Measurements from ENCODE around the gene THUMPD2. TPM values are rescaled to one million over a fixed set of nuclear protein-coding genes. Genes with fewer than 3 reads are reported as not detected.

The THUMPD2 gene
- total and polyA plus RNA-seq, 8 donors, result 9.6 to 34.6 (median 27.9) TPM

- intact Hi-C loops (cut with DNase I), result no loop called here
- H3K27me3 ChIP-seq, result no peaks in the 10 kb centered on the region
- no peaks in the 10 kb centered on the region for H3K9me3 ChIP-seq
- no peak for DNase-seq
- no peaks in the 10 kb centered on the region for H3K36me3 ChIP-seq
- no peak overlapping the region for H3K27ac ChIP-seq
- no peak overlapping the region for H3K4me3 ChIP-seq
- TF ChIP-seq CTCF (IDR thresholded peaks at IDR 0.05), result no peak
- H3K4me1 ChIP-seq, result no peaks in the 10 kb centered on the region
- no peak for ATAC-seq
Measured at GRCh38 chr2:39723946-39724827, 54.9 kb downstream of the THUMPD2 start.

DNA sequence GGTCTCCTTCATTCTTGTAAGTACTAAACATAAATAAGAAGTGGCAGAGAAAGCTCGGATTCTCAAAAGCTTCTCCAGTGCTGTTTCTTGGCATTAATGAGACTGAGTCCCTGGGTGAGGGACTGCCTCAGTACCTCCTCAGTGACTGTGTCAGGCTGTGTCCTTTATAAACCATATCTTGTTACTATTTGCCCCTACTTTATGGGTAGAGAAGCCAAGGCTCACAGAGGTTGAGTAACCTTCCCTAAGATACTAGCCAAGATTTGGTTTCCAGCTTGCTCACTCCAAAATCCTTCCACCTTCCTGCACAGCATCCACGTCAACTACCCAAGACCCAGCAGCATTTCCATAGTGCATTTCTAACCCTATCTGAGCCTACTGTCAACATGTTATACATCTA lies 55.6 kb downstream of the THUMPD2 start:
- DNase-seq (no peak), ATAC-seq (no peak)
- Histone ChIP-seq H3K4me3 (no peak overlapping the region), H3K36me3 (no peaks in the 10 kb centered on the region), H3K9me3 (no peaks in the 10 kb centered on the region), H3K27ac (no peak overlapping the region), H3K27me3 (no peaks in the 10 kb centered on the region), H3K4me1 (no peaks in the 10 kb centered on the region)
- intact Hi-C loops (cut with DNase I), result no loop called here
- no peak for TF ChIP-seq CTCF (IDR thresholded peaks at IDR 0.05)

- intact Hi-C loops (cut with DNase I), result no loop called here
- no peak for ATAC-seq
- no peak overlapping the region for H3K27ac ChIP-seq
- no peaks in the 10 kb centered on the region for H3K36me3 ChIP-seq
- no peaks in the 10 kb centered on the region for H3K27me3 ChIP-seq
- no peak for TF ChIP-seq CTCF (IDR thresholded peaks at IDR 0.05)
- H3K4me3 ChIP-seq, result no peak overlapping the region
- no peaks in the 10 kb centered on the region for H3K9me3 ChIP-seq
- no peaks in the 10 kb centered on the region for H3K4me1 ChIP-seq
- no peak for DNase-seq
Measured at GRCh38 chr2:39720970-39721369, 58.1 kb downstream of the THUMPD2 start.

- Histone ChIP-seq H3K4me3 (no peak overlapping the region), H3K4me1 (no peaks in the 10 kb centered on the region), H3K9me3 (no peaks in the 10 kb centered on the region), H3K27me3 (no peaks in the 10 kb centered on the region), H3K27ac (no peak overlapping the region), H3K36me3 (no peaks in the 10 kb centered on the region)
- no peak for ATAC-seq
- TF ChIP-seq CTCF (IDR thresholded peaks at IDR 0.05), result no peak
- no peak for DNase-seq
- intact Hi-C loops (cut with DNase I), result no loop called here
Measured at GRCh38 chr2:39719317-39719716, 59.7 kb downstream of the THUMPD2 start.

GRCh38 chr2:39718483-39718882 lies 60.6 kb downstream of the THUMPD2 start:
- no peaks in the 10 kb centered on the region for H3K4me1 ChIP-seq
- no peak for DNase-seq
- no peaks in the 10 kb centered on the region for H3K36me3 ChIP-seq
- H3K27me3 ChIP-seq, result no peaks in the 10 kb centered on the region
- no peak for ATAC-seq
- H3K4me3 ChIP-seq, result no peak overlapping the region
- no peaks in the 10 kb centered on the region for H3K9me3 ChIP-seq
- no peak for TF ChIP-seq CTCF (IDR thresholded peaks at IDR 0.05)
- H3K27ac ChIP-seq, result no peak overlapping the region
- intact Hi-C loops (cut with DNase I), result no loop called here
